GM19455 (cell line): ENCODE measurements around the gene PDLIM5.
"Not testable (repeated sequence)": the region's sequence is repeated elsewhere in the genome, so short reads cannot be mapped to it uniquely, and the experiment has no call there.

ENCODE experiments used
- ATAC-seq: cut with Tn5 transposase; IDR thresholded peaks from one replicate; pipeline ENCODE4 v1.9.1; 2021; ENCODE audit not compliant: unreplicated experiment

The PDLIM5 gene

GRCh38 chr4:94451695-94452475 lies at the start of gene PDLIM5:
PDLIM5 (plus strand) TSS chr4:94451942; CDS start chr4:94455289, 3,347 bp downstream.
- peak; percentile 92 for ATAC-seq

GRCh38 chr4:94402439-94402838 lies 49.3 kb upstream of the PDLIM5 start:
- not testable (repeated sequence) for ATAC-seq

GRCh38 chr4:94403751-94404150 lies 48.0 kb upstream of the PDLIM5 start:
- ATAC-seq, result no peak

GRCh38 chr4:94406668-94407437 lies 44.9 kb upstream of the PDLIM5 start:
- ATAC-seq, result peak; percentile 88

GRCh38 chr4:94407846-94408245 lies 43.9 kb upstream of the PDLIM5 start:
- ATAC-seq, result no peak

- no peak for ATAC-seq
Observed at GRCh38 chr4:94408549-94409374, 43.0 kb upstream of the PDLIM5 start.

GRCh38 chr4:94409375-94409679 lies 42.4 kb upstream of the PDLIM5 start:
- ATAC-seq, result no peak

GRCh38 chr4:94409962-94410361 lies 41.8 kb upstream of the PDLIM5 start:
- ATAC-seq, result no peak

GRCh38 chr4:94410678-94411206 lies 41.0 kb upstream of the PDLIM5 start:
- no peak for ATAC-seq

- no peak for ATAC-seq
Observed at GRCh38 chr4:94411296-94411695, 40.4 kb upstream of the PDLIM5 start.

GRCh38 chr4:94412019-94412657 lies 39.6 kb upstream of the PDLIM5 start:
- ATAC-seq, result no peak

GRCh38 chr4:94412658-94413038 lies 39.1 kb upstream of the PDLIM5 start:
- no peak for ATAC-seq

GRCh38 chr4:94413085-94413840 lies 38.5 kb upstream of the PDLIM5 start:
- no peak for ATAC-seq

- ATAC-seq, result no peak
Observed at GRCh38 chr4:94414907-94415306, 36.8 kb upstream of the PDLIM5 start.

GRCh38 chr4:94415448-94415847 lies 36.3 kb upstream of the PDLIM5 start:
- no peak for ATAC-seq

- no peak for ATAC-seq
Observed at GRCh38 chr4:94416335-94416734, 35.4 kb upstream of the PDLIM5 start.

- no peak for ATAC-seq
Observed at GRCh38 chr4:94416981-94417380, 34.8 kb upstream of the PDLIM5 start.

- no peak for ATAC-seq
Observed at GRCh38 chr4:94419549-94419948, 32.2 kb upstream of the PDLIM5 start.

GRCh38 chr4:94419956-94420355 lies 31.8 kb upstream of the PDLIM5 start:
- no peak for ATAC-seq

GRCh38 chr4:94420356-94420755 lies 31.4 kb upstream of the PDLIM5 start:
- no peak for ATAC-seq
